Vagina (tissue), 2 donors: ENCODE measurements around the gene KLHL29. TPM values are rescaled to one million over a fixed set of nuclear protein-coding genes. Genes with fewer than 3 reads are reported as not detected.
A peak's percentile ranks its signal among the peaks of the same experiment; 100 is the strongest.

ENCODE experiments used
- DNase-seq, 2 donors: peaks; one replicate each; pipeline ENCODE4 v3.0.0-alpha.2; 2017; ENCODE audit errors: extremely low spot score in 2 of 2
- H3K27ac ChIP-seq: fragments of 200-600 bp; sonication (generic); one replicate; pipeline ENCODE4 v1.5.1; 2019
- H3K27me3 ChIP-seq: fragments of 200-600 bp; sonication (generic); one replicate; pipeline ENCODE4 v1.5.1; 2019
- H3K36me3 ChIP-seq, 2 donors: fragments of 200-600 bp; sonication (generic); one replicate each; pipeline ENCODE4 v1.5.1; 2017 to 2019
- H3K4me1 ChIP-seq: fragments of 200-600 bp; sonication (generic); one replicate; pipeline ENCODE4 v1.5.1; 2019
- H3K4me3 ChIP-seq, 2 donors: fragments of 200-600 bp; sonication (generic); 1 replicate in 1 of 2; 2 replicates in 1 of 2; pipeline ENCODE4 v1.5.1; 2016 to 2019
- H3K9me3 ChIP-seq: fragments of 200-600 bp; sonication (generic); one replicate; pipeline ENCODE4 v1.5.1; 2019
- CTCF ChIP-seq, 3 experiments: fragments of 450-650 bp in 2 of 3; fragments of 200-600 bp in 1 of 3; sonication (generic) in 1 of 3; IDR thresholded peaks; one replicate each; pipeline ENCODE4 v1.5.1; 2017 to 2019; ENCODE audit warnings: antibody characterized with exemption in 3 of 3, mild to moderate bottlenecking in 2 of 3, moderate library complexity in 2 of 3
- POLR2A ChIP-seq, 2 donors: fragments of 450-650 bp; IDR thresholded peaks; one replicate each; pipeline ENCODE4 v1.6.1; 2017; ENCODE audit warnings: antibody characterized with exemption in 2 of 2, mild to moderate bottlenecking in 2 of 2, moderate library complexity in 2 of 2
- POLR2AphosphoS5 ChIP-seq, 2 donors: sonication (generic); formaldehyde crosslinking; IDR thresholded peaks; one replicate each; pipeline ENCODE4 v1.9.0; 2017; ENCODE audit warnings: antibody characterized with exemption in 2 of 2, mild to moderate bottlenecking in 2 of 2, low read depth in 1 of 2; ENCODE audit not compliant: insufficient read depth in 1 of 2
- intact Hi-C: fragments of 100-400 bp; cut with DNase I; formaldehyde crosslinking; loops from one replicate; pipeline ENCODE4 v1.15.1; 2023
- total RNA-seq: library from RNA; depleted of rRNA; stranded (reverse); fragments of >200 nt; gene quantifications from one replicate; pipeline ENCODE4 v1.2.3, GENCODE V29; 2016

The KLHL29 gene
- total RNA-seq, 1 donor from 2014 or later, result 19.4 TPM

GRCh38 chr2:23436346-23437098, 51.5 kb downstream of the KLHL29 start:
- intact Hi-C loops, result no loop called here
- no peak overlapping the region for H3K27ac ChIP-seq

GRCh38 chr2:23441414-23441813, 56.4 kb downstream of the KLHL29 start:
- H3K27ac ChIP-seq, result no peak overlapping the region
- no peak overlapping the region for H3K4me3 ChIP-seq
- TF ChIP-seq POLR2A (IDR thresholded peaks at IDR 0.05) (no peak), CTCF (IDR thresholded peaks at IDR 0.05) (no peak), POLR2AphosphoS5 (IDR thresholded peaks at IDR 0.05; ENCODE audit: insufficient read depth in 1 of 2, low read depth in 1 of 2) (no peak)
- intact Hi-C loops, result no loop called here
- no peaks in the 10 kb centered on the region for H3K27me3 ChIP-seq
- H3K9me3 ChIP-seq, result no peaks in the 10 kb centered on the region
- DNase-seq, result peak in 1 of 2 donors; percentile 29
- peaks cover 6% of the 10 kb centered on the region for H3K4me1 ChIP-seq
- H3K36me3 ChIP-seq, result no peaks in the 10 kb centered on the region

More at GRCh38 chr2:23436346-23437098, 51.5 kb downstream of the KLHL29 start:
- H3K4me1 ChIP-seq, result peaks cover 17% of the 10 kb centered on the region
- H3K4me3 ChIP-seq, result no peak overlapping the region
- TF ChIP-seq POLR2AphosphoS5 (IDR thresholded peaks at IDR 0.05; ENCODE audit: insufficient read depth in 1 of 2, low read depth in 1 of 2) (no peak), CTCF (IDR thresholded peaks at IDR 0.05) (no peak), POLR2A (IDR thresholded peaks at IDR 0.05) (no peak)
- H3K27me3 ChIP-seq, result no peaks in the 10 kb centered on the region
- H3K36me3 ChIP-seq, result no peaks in the 10 kb centered on the region
- no peak for DNase-seq
- H3K9me3 ChIP-seq, result no peaks in the 10 kb centered on the region

- H3K9me3 ChIP-seq, result no peaks in the 10 kb centered on the region
- no peak overlapping the region for H3K27ac ChIP-seq
- DNase-seq, result no peak
- H3K4me3 ChIP-seq, result no peak overlapping the region
- no peaks in the 10 kb centered on the region for H3K36me3 ChIP-seq
- TF ChIP-seq POLR2AphosphoS5 (IDR thresholded peaks at IDR 0.05; ENCODE audit: insufficient read depth in 1 of 2, low read depth in 1 of 2) (no peak), POLR2A (IDR thresholded peaks at IDR 0.05) (no peak), CTCF (IDR thresholded peaks at IDR 0.05) (no peak)
- H3K4me1 ChIP-seq, result no peaks in the 10 kb centered on the region
- H3K27me3 ChIP-seq, result no peaks in the 10 kb centered on the region
- intact Hi-C loops, result no loop called here
These were observed 60.5 kb downstream of the KLHL29 start for GRCh38 chr2:23445450-23445868.

DNA sequence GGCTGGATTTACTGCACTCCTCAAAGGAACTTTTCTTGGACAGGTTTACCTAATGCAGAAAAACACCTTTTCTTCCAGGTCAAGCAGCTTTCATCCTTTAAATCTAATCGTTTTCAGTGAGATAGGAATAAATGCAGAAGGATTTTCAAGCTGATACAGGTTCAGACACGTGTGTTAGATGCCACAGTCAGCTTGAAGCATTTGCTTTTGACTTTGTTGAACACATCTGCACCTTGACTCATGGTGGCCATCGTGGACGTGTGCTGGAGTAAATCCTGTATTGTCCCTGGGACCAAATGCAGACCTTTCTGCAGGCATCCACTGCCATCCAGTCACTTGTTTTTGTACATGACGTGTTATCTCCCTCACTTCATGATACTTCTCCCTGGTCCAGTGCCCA, 61.9 kb downstream of the KLHL29 start:
- intact Hi-C loops, result no loop called here
- Histone ChIP-seq H3K36me3 (no peaks in the 10 kb centered on the region), H3K9me3 (no peaks in the 10 kb centered on the region), H3K4me1 (no peaks in the 10 kb centered on the region), H3K27ac (no peak overlapping the region), H3K27me3 (no peaks in the 10 kb centered on the region), H3K4me3 (no peak overlapping the region)
- DNase-seq, result no peak
- no peak for TF ChIP-seq CTCF (IDR thresholded peaks at IDR 0.05)
- TF ChIP-seq POLR2AphosphoS5 (IDR thresholded peaks at IDR 0.05; ENCODE audit: insufficient read depth in 1 of 2, low read depth in 1 of 2), result no peak
- no peak for TF ChIP-seq POLR2A (IDR thresholded peaks at IDR 0.05)

GRCh38 chr2:23447405-23447804, 62.4 kb downstream of the KLHL29 start:
- TF ChIP-seq POLR2AphosphoS5 (IDR thresholded peaks at IDR 0.05; ENCODE audit: insufficient read depth in 1 of 2, low read depth in 1 of 2) (no peak), CTCF (IDR thresholded peaks at IDR 0.05) (no peak), POLR2A (IDR thresholded peaks at IDR 0.05) (no peak)
- intact Hi-C loops, result no loop called here
- no peaks in the 10 kb centered on the region for H3K27me3 ChIP-seq
- no peaks in the 10 kb centered on the region for H3K4me1 ChIP-seq
- no peak overlapping the region for H3K4me3 ChIP-seq
- no peaks in the 10 kb centered on the region for H3K9me3 ChIP-seq
- no peak overlapping the region for H3K27ac ChIP-seq
- DNase-seq, result no peak
- H3K36me3 ChIP-seq, result no peaks in the 10 kb centered on the region
